DMS 273 (cell line): ENCODE results near the gene CHKA.

Experiments
- DNase-seq: peaks from one replicate; lab custom pipeline; 2025; ENCODE audit not compliant: unreplicated experiment; lab: John Stamatoyannopoulos, UW

Gene CHKA

DNA sequence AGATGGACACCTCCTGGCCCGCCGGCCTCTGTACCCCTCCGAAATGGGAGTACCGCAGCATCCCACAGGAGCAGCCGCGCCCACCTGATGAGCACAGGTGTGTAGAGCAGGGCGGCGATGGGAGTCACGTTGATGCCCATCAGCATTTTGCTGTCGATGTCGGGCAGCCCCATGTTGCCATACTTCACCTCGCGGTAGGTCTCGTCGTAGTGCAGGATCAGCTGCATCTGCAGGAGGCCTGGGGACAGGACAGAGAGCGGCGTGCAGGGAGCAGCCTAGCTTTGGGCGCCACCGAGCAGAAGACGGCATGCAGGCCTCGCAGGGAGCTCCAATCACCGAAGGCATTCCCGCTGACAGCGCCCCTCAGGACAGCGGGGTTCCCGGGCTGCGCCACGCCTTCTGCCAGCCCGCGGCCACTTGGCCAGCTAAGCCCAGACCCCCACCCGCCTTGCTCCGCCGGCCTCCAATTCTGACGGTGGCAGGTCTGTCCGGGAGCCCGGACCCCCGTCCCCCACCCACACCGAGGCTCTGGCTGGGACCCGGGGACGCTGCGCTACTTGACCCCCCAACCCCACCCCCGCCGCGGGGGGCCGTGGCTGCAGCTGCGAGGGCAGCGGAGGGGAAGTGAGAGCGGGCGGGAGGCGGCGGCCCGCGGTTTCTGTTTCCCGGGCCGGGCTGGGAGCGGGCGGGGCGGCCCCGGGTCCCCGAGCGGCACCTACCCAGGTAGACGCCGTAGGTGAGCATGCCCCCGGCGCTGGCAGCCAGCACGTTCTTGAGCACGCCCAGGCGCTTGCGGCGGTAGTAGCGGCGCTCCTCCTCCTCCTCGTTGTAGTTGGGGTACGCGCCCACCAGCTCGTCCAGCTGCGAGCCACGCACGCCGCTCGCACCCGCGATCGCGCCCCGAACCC, 118.0 kb downstream of the CHKA start:
- DNase-seq, result peak; percentile 38
